NCI-H748 (cell line): ENCODE measurements around the gene PDE10A.

Experiments
- DNase-seq: peaks from one replicate; lab custom pipeline; 2025; ENCODE audit not compliant: unreplicated experiment; lab: John Stamatoyannopoulos, UW

PDE10A gene

DNA sequence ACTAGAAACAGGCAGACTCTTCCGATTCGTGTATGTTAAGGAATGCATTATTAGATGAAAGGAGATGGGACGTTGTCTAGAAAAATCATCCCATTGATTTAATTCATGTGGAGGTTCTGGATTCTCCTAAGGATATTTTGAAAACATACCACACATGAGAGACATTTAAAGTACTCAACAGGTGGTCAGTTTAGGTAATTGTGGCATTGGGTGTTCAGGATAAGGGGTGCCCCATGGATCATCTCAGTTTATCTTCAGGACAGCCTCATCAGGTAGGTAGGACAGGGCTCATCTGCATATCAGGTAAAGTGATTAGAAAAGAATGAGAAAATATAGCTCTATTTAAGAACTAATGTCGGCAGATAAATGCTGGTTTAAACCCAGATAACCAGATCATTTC lies 15.9 kb upstream of the PDE10A start:
- no peak for DNase-seq

GRCh38 chr6:165678429-165678828 lies 15.4 kb upstream of the PDE10A start:
- no peak for DNase-seq

GRCh38 chr6:165677091-165677490 lies 14.1 kb upstream of the PDE10A start:
- DNase-seq = no peak

- DNase-seq = no peak
These were observed 13.5 kb upstream of the PDE10A start for GRCh38 chr6:165676435-165677068.

GRCh38 chr6:165675120-165675519 lies 12.1 kb upstream of the PDE10A start:
- no peak for DNase-seq

DNA sequence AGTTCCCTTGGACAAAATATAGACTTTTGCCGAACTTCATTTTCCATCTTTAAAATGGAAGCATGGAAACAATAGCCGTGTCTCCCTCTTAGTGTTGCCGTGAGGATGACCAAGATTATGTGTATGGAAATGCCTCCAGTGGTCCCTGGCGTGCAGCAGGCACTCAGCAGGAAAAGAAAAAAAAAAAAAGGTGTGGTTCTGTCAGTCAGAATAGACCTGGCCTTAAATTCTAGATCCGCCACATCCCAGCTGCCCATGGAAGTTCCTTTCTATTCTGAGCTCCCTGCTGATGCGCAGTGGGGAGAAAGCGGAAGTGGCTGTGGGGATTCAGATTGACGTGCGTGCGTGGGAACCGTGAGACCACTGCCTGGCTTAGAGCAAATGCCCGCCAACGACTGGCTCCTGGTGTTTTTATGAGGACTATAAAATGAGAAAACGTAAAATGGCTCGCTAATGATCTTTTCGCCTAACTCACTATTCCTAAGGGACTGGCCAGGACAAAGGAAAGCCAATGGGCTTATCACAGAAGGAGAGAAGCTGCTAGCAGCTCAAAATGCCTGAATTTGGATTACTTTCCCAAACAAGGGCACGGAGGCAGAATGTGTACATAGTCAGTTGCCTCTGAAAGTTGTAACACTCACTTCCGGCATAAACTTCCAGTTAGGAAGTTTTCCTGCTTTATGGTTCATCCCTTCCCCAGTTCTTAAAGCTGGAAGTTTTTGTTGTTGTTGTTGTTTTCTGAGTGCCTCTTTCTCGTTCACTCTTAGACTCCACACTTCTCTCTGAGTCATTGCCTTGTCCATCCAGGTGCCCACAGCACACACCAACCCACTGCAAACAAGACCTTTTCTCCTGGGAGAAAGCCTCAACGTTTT lies 11.4 kb upstream of the PDE10A start:
- peak; percentile 33 for DNase-seq

DNA sequence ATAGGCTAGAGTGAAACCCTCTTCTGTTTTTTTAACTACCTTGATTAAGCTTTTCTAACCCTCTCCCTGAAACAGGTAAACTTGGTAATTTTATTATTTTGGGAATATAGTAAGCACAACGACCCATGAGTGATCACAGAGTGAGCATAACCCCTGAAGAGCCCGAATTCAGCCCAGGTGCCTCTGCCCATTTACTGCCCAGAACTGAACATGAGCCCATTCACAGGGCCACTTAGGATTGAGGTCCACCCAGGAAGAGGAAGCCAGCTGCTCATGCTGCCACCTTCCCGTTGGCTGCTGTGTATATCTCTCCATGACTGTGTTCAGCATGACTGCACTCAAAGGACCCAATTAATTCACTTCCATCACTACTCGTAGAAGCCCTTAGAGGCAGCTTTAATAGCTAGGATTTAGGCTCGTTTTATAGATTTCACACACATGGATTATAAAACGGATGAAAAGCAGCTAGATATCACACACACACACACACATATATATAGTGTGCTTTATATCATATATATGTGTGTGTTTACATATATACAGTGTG lies 8.3 kb upstream of the PDE10A start:
- DNase-seq = peak; percentile 32

- peak; percentile 19 for DNase-seq
These were observed 5.9 kb upstream of the PDE10A start for GRCh38 chr6:165668951-165669350.

DNA sequence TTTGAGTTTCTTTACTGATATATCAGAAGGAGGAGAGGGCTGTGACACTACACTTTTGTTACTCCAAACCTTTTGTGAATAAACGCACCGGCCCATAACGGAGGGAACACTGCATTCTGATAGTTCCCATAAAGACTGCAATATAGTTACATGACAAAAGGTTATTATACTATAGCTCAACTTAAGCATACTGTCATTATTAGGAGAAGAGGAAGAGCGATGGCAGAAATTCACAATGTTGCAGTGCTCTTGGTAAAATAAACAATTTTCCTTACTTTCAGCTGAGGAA lies 2.3 kb upstream of the PDE10A start:
- no peak for DNase-seq

GRCh38 chr6:165664559-165665383 lies 1.7 kb upstream of the PDE10A start:
- no peak for DNase-seq

- DNase-seq = peak; percentile 48
These were observed 906 bp upstream of the PDE10A start for GRCh38 chr6:165663736-165664558.

DNA sequence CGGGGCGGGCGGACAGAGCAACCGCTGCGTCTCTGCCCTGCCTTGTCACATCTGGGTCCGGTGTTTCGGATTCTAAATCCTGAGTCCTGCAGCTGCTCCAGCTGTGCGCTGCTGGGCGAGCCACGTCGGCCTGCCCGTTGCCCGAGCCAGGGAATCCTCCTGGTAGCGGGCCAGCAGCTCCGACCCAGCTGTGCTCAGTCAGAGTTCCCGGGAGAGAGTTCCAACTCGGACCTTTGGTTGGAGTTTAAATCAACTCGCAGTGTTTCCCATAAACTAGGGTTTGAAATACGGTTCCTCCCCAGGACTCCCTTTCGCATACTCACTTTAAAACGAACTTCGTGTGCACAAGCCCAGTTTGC lies 315 bp upstream of the PDE10A start:
- DNase-seq = peak; percentile 53

GRCh38 chr6:165662041-165662748 lies 846 bp downstream of the PDE10A start:
- DNase-seq = peak; percentile 68

DNA sequence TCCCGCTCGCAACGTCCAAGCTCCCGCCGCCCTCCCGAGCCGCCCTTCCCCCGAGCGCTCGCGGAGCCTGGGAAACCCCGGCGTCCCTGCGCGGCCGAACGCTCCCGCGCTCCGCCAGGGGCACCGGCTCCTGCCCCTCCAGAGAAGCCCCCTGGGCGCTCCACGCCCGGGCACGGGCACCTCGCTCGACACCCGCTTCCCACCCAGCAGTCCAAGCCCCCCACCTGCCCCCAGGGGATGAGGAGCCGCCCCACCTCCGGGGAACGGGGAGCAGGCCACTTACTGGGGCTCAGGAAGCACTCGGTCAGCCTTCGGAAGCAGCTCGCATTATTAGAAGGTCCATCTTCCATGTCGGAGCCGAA lies 1.4 kb downstream of the PDE10A start:
- DNase-seq = no peak

- peak; percentile 53 for DNase-seq
These were observed 2.0 kb downstream of the PDE10A start for GRCh38 chr6:165660857-165661663.

GRCh38 chr6:165659945-165660856 lies 2.8 kb downstream of the PDE10A start:
- DNase-seq = peak; percentile 60

- DNase-seq = no peak
These were observed 4.5 kb downstream of the PDE10A start for GRCh38 chr6:165658395-165659058.

DNA sequence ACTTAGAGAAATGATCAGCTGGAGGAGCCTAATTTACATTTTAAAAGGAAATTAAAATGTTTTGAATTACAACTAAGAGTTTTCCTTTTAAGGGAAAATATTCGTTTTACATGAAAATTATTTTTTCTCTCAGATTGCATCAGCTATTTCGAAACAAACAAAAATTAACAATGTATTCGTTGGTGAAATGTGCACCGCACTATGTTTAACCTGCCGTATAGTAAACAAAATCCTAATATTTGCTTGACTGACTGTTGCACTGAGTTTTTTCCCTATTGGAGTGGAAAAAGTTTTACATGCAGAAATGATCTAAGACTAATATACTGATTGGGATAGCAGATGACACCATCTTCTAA lies 5.7 kb downstream of the PDE10A start:
- DNase-seq = no peak
